Hippocampal formation (tissue), 2 donors: Measurements from ENCODE around the gene BGLAP.

Source experiments
- DNase-seq, 2 donors: peaks; one replicate each; lab custom pipeline; 2025; lab: John Stamatoyannopoulos, UW

Gene BGLAP

GRCh38 chr1:156291226-156292061 lies 49.5 kb downstream of the BGLAP start:
- DNase-seq, result peak; percentile 56 to 83
